C4-2B (cell line): Measurements from ENCODE around the gene MS4A4E.

ENCODE experiments used
- ZFX ChIP-seq: fragments of 450-650 bp; IDR thresholded peaks from 2 replicates; pipeline ENCODE4 v1.6.1; 2017
- TF ChIP-seq, protein P1 (sequence below): fragments of 450-650 bp; conservative IDR thresholded peaks from 2 replicates; pipeline ENCODE4 v1.5.1; 2017; ENCODE audit warnings: mild to moderate bottlenecking

DNA sequence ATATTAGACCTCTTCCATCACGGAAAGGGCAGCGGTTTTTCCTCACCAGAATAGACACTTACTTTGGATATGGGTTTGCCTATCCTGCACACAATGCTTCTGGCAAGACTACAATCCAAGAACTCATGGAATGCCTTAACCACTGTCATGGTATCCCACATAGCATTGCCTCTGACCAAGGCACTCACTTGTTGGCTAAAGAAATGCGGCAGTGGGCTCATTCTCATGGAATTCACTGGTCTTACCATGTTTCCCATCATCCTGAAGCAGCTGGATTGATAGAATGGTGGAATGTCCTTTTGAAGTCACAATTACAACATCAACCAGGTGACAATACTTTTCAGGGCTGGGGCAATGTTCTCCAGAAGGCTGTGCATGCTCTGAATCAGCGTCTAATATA, 20.8 kb downstream of the MS4A4E start:
- TF ChIP-seq ZFX, result no peak
- TF ChIP-seq, protein P1, sequence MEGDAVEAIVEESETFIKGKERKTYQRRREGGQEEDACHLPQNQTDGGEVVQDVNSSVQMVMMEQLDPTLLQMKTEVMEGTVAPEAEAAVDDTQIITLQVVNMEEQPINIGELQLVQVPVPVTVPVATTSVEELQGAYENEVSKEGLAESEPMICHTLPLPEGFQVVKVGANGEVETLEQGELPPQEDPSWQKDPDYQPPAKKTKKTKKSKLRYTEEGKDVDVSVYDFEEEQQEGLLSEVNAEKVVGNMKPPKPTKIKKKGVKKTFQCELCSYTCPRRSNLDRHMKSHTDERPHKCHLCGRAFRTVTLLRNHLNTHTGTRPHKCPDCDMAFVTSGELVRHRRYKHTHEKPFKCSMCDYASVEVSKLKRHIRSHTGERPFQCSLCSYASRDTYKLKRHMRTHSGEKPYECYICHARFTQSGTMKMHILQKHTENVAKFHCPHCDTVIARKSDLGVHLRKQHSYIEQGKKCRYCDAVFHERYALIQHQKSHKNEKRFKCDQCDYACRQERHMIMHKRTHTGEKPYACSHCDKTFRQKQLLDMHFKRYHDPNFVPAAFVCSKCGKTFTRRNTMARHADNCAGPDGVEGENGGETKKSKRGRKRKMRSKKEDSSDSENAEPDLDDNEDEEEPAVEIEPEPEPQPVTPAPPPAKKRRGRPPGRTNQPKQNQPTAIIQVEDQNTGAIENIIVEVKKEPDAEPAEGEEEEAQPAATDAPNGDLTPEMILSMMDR, result no peak
